ENCODE results near the gene EIF4G3. TPM values are rescaled to one million over a fixed set of nuclear protein-coding genes. Genes with fewer than 3 reads are reported as not detected.

EIF4G3 gene
- total and polyA plus RNA-seq, 2 donors (not counting 3 experiments of a cell fraction or from before 2014, with no cell fraction given), result 40.7 to 78.5 TPM

DNA sequence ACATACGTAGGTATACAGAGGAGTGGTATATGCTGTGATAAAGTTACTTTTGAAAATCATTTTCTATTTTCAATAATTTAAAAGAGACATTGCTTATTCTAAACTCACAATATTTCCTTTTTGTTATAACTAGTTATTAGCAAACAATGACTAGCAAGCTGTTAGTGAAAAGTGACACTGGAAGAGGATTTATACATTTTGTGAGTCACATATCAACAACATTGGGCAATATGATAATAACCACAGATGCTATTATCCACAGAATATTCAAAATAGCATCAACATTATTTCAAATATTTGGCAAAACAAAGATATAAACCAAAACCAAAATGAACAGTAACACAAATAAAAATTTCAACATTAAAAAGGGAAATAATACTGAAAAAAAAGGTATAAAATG, 285.6 kb downstream of the EIF4G3 start:
- ChIA-PET POLR2A (no interaction called here), CTCF (interaction anchor here (1.3 kb wide), 1 partner anchor 304 kb away, joined by 4 read pairs; no protein-coding TSS in a partner anchor)
- no peaks in the 10 kb centered on the region for H4K20me1 ChIP-seq (replicated peaks; ENCODE audit: control insufficient read depth, extremely low read depth, insufficient read depth, low read length)
- H3K27me3 ChIP-seq (ENCODE audit: control insufficient read depth in 2 of 2, insufficient read depth in 2 of 2, low read length in 2 of 2), result no peaks in the 10 kb centered on the region
- H3K9me3 ChIP-seq (replicated peaks; ENCODE audit: control insufficient read depth, insufficient read depth, low read length), result no peaks in the 10 kb centered on the region
- no peak overlapping the region for H3K9ac ChIP-seq (replicated peaks; ENCODE audit: extremely low read depth, insufficient read depth, low read length)
- no peak overlapping the region for H3K4me3 ChIP-seq (replicated peaks in 1 of 3; ENCODE audit: insufficient read depth in 1 of 3, low read depth in 1 of 3, low read length in 3 of 3)
- BruUV-seq (replicated peaks), result no TSS peak
- no peak overlapping the region for H3K4me2 ChIP-seq (ENCODE audit: insufficient read depth, low read length)
- peaks cover 11 to 12% of the 10 kb centered on the region in 2 experiments for H3K36me3 ChIP-seq (ENCODE audit: control insufficient read depth in 2 of 2, extremely low read depth in 1 of 2, insufficient read depth in 2 of 2, low read length in 2 of 2)
- no peak overlapping the region for H3K27ac ChIP-seq (ENCODE audit: insufficient read depth, low read depth, low read length)
- no peaks in the 10 kb centered on the region for H3K4me1 ChIP-seq (ENCODE audit: control insufficient read depth, extremely low read depth, insufficient read depth, low read length)
- H2AFZ ChIP-seq (ENCODE audit: low read depth, low read length), result no peak overlapping the region
- intact Hi-C loops (cut with micrococcal nuclease), result no loop called here
- FAIRE-seq, result no peak
- H3K9me1 ChIP-seq (replicated peaks; ENCODE audit: control insufficient read depth, extremely low read depth, insufficient read depth, low read length), result no peaks in the 10 kb centered on the region
- dilution Hi-C loops (cut with MboI; ENCODE audit: extremely low pct_ligation_motif_present, low sequenced_read_pairs), result no loop called here
- DNase-seq (ENCODE audit: low read depth, low spot score), result no peak
- no peaks in the 10 kb centered on the region for H3K79me2 ChIP-seq (ENCODE audit: control insufficient read depth, insufficient read depth, low read length)
- TF ChIP-seq FOS (IDR thresholded peaks at IDR 0.05; ENCODE audit: borderline replicate concordance, insufficient read depth, low read length) (no peak), POLR2A (IDR thresholded peaks at IDR 0.05; ENCODE audit: low read depth, low read length) (no peak), JUN (IDR thresholded peaks at IDR 0.05; ENCODE audit: borderline replicate concordance, insufficient read depth, insufficient read length, low read depth) (no peak), EZH2 (IDR thresholded peaks at IDR 0.05; ENCODE audit: borderline replicate concordance, low read depth, low read length, severe bottlenecking) (no peak), POLR2AphosphoS5 (IDR thresholded peaks at IDR 0.05; ENCODE audit: insufficient read depth, low read depth, low read length) (no peak), MYC (IDR thresholded peaks at IDR 0.05; ENCODE audit: low read depth, low read length) (no peak), GATA2 (IDR thresholded peaks at IDR 0.05; ENCODE audit: insufficient read depth, insufficient read length, low read depth, low read length) (no peak)
- TF ChIP-seq, protein P1, sequence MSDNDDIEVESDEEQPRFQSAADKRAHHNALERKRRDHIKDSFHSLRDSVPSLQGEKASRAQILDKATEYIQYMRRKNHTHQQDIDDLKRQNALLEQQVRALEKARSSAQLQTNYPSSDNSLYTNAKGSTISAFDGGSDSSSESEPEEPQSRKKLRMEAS (IDR thresholded peaks at IDR 0.05; ENCODE audit: insufficient read depth, insufficient read length), result no peak
- TF ChIP-seq, protein P2, sequence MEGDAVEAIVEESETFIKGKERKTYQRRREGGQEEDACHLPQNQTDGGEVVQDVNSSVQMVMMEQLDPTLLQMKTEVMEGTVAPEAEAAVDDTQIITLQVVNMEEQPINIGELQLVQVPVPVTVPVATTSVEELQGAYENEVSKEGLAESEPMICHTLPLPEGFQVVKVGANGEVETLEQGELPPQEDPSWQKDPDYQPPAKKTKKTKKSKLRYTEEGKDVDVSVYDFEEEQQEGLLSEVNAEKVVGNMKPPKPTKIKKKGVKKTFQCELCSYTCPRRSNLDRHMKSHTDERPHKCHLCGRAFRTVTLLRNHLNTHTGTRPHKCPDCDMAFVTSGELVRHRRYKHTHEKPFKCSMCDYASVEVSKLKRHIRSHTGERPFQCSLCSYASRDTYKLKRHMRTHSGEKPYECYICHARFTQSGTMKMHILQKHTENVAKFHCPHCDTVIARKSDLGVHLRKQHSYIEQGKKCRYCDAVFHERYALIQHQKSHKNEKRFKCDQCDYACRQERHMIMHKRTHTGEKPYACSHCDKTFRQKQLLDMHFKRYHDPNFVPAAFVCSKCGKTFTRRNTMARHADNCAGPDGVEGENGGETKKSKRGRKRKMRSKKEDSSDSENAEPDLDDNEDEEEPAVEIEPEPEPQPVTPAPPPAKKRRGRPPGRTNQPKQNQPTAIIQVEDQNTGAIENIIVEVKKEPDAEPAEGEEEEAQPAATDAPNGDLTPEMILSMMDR (IDR thresholded peaks at IDR 0.05; ENCODE audit: extremely low read depth in 1 of 2, insufficient read depth in 1 of 2, low read depth in 1 of 2, low read length in 2 of 2), result no peak

All from endothelial cell of umbilical vein (primary cell).